DND-41 (cell line): ENCODE results near the gene MYOF.

Source experiments
- CTCF ChIP-seq: IDR thresholded peaks from 2 replicates; pipeline ENCODE4 v1.5.1; 2012; ENCODE audit warnings: borderline replicate concordance, low read length, moderate library complexity, mild to moderate bottlenecking; ENCODE audit not compliant: poor library complexity, severe bottlenecking; ENCODE audit errors: extremely low read depth
- EZH2 ChIP-seq: IDR thresholded peaks from 3 replicates; pipeline ENCODE4 v1.6.1; 2012; ENCODE audit warnings: borderline replicate concordance, low read depth, mild to moderate bottlenecking, moderate library complexity, low read length, inconsistent platforms; ENCODE audit not compliant: severe bottlenecking

DNA sequence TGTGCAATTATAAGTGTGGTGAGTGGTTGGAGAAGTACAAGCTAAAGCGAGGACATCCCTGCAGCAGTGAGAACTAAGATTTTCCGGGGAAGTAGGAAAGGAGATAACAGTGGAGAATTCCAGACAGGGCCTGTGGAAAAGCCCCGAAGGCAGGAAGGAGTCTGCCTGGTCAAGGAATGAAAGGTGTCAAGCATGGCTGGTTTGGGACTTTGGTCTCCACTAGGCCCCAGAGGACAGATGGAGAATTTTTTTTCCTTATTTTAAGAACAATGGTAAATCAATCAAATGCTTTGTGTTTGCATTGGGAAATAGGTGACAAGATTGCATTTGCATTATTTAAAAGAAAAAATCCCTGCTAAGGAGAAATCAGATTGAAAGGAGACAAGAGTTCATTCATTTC, 11.0 kb upstream of the MYOF start:
- no peak for TF ChIP-seq EZH2
- no peak for TF ChIP-seq CTCF
